GM18526 (cell line): ENCODE results near the gene NFS1.

Source experiments
- POLR2A ChIP-seq: IDR thresholded peaks from 3 replicates; pipeline ENCODE4 v1.6.1; 2011; ENCODE audit not compliant: insufficient read length; ENCODE audit errors: extremely low read depth

NFS1 gene

GRCh38 chr20:35698298-35699126 is 640 bp downstream of the NFS1 start:
- TF ChIP-seq POLR2A, result no peak

- TF ChIP-seq POLR2A, result no peak
Measured at GRCh38 chr20:35697696-35698297, 1.4 kb downstream of the NFS1 start.

- no peak for TF ChIP-seq POLR2A
Measured at GRCh38 chr20:35695978-35696377, 3.2 kb downstream of the NFS1 start.

GRCh38 chr20:35695245-35695749 is 3.9 kb downstream of the NFS1 start:
- TF ChIP-seq POLR2A, result no peak

GRCh38 chr20:35690265-35690664 is 8.9 kb downstream of the NFS1 start:
- TF ChIP-seq POLR2A, result no peak

- TF ChIP-seq POLR2A, result no peak
Measured at GRCh38 chr20:35681960-35682359, 17.2 kb downstream of the NFS1 start.

- TF ChIP-seq POLR2A, result no peak
Measured at GRCh38 chr20:35680452-35681183, 18.5 kb downstream of the NFS1 start.

- no peak for TF ChIP-seq POLR2A
Measured at GRCh38 chr20:35674921-35675320, 24.2 kb downstream of the NFS1 start.

- no peak for TF ChIP-seq POLR2A
Measured at GRCh38 chr20:35673884-35674283, 25.3 kb downstream of the NFS1 start.

GRCh38 chr20:35669681-35670080 is 29.5 kb downstream of the NFS1 start:
- TF ChIP-seq POLR2A, result no peak

- TF ChIP-seq POLR2A, result no peak
Measured at GRCh38 chr20:35669221-35669620, 29.9 kb downstream of the NFS1 start.

- TF ChIP-seq POLR2A, result no peak
Measured at GRCh38 chr20:35665949-35666288, 33.2 kb downstream of the NFS1 start.

- peak; percentile 96 for TF ChIP-seq POLR2A
Measured at GRCh38 chr20:35664466-35665206, 34.5 kb downstream of the NFS1 start, which contains the start of the genes CPNE1 and RBM12. Gene CPNE1 (minus strand): TSS chr20:35664900. CDS start chr20:35632923, 31,977 bp downstream. Gene RBM12 (minus strand): TSS chr20:35664900. CDS start chr20:35655322, 9,578 bp downstream.

GRCh38 chr20:35663516-35664465 is 35.4 kb downstream of the NFS1 start:
- TF ChIP-seq POLR2A, result no peak
